NCI-H345 (cell line): Measurements from ENCODE around the gene CTIF.

Experiments
- DNase-seq: peaks from one replicate; lab custom pipeline; 2025; lab: John Stamatoyannopoulos, UW

CTIF gene

GRCh38 chr18:48575301-48575657 lies 36.4 kb downstream of the CTIF start:
- DNase-seq: no peak

GRCh38 chr18:48575658-48576456 lies 37.0 kb downstream of the CTIF start:
- DNase-seq: no peak

- DNase-seq: no peak
These were observed 37.6 kb downstream of the CTIF start for GRCh38 chr18:48576457-48576771.

DNA sequence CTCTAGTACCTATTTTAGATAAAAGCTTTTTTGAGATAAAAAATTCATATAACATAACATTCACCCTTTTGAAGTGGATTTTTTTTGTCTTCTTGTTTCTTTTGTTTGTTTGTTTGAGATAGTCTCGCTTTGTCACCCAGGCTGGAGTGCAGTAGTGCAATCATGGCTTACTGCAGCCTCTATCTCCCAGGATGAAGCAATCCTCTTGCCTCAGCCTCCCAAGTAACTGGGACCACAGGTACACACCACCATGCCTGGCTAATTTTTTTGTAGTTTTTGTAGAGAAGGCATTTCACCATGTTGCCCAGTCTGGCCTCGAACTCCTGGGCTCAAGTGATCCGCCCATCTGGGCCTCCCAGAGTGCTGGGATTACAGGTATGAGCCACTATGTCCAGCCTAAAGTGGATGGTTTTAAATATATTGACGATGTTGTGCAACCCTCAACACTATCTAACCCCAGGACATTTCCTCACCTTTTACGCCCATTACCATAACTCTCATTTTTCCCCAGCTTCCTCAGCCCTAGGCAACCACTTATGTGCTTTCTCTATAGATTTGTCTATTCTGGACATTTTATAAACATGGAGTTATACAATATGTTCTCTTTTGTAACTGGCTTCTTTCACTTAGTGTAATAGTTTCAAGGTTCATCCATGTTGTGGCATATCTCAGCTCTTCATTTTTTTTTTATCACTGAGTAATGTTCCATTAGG lies 38.8 kb downstream of the CTIF start:
- DNase-seq: no peak

- no peak for DNase-seq
These were observed 39.5 kb downstream of the CTIF start for GRCh38 chr18:48578289-48578688.

DNA sequence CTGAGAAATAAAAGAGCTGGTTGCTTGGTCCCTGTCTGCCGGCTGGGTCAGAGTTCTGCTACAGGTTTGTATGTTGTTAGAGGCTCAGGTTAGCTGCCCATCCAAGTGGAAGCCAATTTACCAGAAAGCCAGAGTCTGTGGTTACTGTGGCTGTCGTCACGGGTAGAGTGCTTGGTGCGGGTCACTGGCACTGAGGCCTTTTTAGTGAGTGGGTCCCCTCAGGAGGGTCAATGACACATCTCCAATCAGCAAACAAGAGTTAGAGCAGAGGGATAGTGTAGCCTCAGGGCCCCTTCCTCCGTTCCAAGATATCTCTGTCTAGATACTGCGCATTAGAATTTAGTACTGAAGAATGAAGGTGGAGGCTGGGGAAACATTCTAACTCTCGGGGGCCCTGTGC lies 41.2 kb downstream of the CTIF start:
- no peak for DNase-seq

- DNase-seq: no peak
These were observed 42.0 kb downstream of the CTIF start for GRCh38 chr18:48580782-48581181.

GRCh38 chr18:48581206-48581605 lies 42.4 kb downstream of the CTIF start:
- no peak for DNase-seq

DNA sequence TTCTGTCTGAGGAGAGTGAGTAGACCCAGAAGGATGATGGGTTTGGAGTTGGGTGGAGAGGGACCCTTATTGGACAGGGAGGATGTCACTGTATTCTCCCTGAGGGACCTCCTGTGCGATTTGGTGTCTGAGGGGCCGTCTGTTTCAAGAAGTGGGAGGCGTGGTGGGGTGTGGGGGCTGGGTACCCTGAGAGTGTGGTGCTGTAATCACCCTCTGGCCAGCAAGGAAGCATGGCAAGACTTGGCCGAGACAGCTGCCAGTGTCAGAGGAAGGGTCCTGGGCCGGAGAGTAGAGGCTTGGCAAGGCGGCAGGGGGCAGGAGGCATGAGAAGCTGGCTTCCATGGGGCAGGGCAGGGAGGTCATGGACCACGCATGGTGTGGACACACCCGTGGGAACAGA lies 43.1 kb downstream of the CTIF start:
- no peak for DNase-seq

DNA sequence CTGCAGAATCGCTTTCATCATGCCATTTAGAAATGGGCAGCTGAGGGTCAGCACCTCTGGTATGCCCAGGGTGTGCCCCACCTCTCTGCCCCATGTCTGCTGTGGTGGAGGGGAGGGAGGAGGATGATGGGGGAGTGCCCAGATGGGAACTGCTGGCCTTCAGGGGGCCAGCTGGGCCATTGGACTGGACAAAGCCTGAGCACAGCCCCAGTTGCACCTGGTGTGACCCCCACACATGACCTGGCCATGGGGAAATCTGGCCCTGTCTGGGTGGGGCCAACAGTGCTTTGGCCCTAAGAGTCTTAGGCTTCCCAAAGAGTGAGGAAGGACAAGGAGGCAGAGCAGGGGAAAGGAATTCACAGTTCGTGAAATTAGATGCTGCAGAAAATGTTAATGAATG lies 44.1 kb downstream of the CTIF start:
- DNase-seq: no peak

DNA sequence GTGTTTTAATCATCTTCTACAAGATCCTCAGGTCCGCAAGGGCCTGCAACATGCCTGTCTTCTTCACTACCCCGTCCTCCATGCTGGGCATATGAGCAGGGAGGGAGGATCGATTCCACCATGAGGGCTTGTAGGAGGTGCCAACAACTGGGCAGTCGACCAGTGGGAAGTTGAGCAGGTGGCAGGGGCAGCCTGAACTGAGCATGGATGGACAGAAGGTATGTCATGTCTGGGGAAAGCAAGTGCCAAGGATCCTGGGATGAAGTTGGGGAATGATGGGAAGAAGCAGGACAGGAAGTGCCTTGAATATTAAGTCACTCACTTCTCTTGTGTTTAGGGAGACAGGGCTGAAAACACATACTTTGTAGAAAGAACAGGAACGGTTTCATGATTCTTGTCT lies 44.7 kb downstream of the CTIF start:
- no peak for DNase-seq

GRCh38 chr18:48589797-48590519 lies 51.1 kb downstream of the CTIF start:
- DNase-seq: no peak

DNA sequence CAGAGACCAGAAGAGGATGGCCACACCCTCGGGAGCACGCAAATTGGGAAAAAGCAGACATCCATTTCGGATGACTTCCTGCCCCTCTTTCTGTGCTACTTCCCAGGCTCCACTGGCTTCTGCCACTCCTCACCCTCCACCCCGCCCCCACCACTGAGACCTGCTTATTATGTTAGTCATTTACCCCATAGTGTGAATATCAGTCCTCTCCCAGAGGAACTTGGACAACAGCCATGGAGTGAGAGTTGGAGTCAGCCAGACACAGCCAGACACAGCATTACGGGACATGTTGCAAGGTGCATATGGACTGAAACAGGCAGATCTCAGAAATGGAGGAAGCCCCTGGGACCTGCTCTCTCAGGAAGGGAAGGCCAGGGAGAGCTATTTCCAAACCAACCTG lies 51.8 kb downstream of the CTIF start:
- peak; percentile 9 for DNase-seq

DNA sequence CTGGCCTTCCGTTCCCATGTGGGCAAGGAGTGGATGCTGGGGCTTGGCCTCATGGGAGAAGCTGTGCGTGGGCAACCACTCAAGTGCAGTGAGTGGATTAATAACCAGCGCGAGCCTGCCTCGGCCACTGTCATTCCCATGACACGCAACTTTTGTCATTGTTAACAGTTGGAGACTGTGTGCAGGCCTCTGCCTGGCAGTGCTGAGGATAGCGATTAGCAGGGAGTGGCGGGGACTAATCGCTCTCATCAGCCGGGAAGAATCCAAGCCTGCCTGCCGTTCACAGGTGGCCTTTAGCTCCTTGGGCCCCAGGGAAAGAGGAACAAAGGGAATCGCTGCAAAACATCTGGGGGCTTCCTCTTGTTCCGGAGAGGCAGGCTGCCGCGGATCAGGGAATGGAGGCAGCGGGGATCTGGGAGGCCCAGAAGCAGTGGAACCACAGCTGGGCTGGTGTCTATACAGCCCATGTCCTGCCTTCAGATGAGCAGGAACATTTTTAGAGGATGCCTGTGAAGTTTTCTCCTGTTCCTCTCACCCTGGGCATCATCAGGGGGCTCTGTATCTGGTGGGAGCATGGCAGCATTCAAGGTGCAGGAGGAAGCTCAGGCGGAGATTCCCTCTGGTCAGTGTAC lies 53.8 kb downstream of the CTIF start:
- no peak for DNase-seq

DNA sequence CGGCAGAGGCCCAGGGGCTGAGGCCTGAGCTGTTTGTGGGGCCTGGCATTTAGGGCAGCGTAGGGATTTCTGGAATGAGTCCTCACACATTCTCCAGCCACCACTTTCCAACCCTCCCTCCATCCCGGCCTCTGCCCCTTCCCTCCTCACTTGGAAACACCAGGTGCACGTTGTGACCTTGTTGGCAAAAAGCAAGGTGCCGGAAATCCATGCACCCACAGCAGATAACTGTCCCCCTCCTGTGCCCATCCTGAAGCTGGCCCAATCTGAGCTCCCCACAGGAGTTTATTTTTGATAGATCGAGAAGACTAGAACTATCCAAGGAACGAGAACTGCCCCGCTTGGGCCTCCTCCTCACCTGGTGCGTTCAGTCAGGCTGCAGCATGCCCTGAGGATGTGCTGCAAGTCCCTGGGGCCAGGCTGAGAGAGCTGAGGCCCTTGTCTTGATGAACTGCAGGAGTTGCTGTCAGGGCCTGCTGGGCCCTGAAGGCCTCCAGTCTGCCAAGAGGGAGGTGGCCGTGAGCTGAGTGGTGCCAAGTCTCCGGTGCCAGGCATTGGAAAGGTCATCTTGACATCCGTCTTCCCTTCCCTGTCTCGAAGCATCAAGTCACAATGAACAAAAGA lies 55.8 kb downstream of the CTIF start:
- no peak for DNase-seq

DNA sequence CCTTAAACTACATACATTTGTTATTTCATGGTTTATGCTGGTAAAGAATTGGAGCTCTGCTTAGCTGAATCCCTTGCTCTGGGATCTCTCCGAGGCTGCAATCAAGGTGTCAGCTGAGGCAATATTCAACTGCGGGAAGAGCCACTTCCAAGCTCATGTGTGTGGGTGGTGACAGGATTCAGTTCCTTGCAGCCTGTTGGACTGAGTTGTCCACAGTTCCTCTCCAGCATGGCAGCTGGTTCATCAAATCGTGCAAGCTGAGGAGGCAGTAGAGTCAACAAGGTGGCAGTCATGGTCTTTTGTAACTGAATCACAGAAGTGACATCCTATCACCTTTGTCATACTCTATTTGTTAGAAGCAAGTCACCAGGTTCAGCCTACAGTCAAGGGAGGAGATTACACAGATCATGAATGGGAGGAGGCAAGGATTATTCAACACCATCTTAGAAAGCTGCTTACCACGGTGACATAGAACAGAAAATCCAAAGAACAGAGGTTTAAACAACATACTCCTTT lies 56.9 kb downstream of the CTIF start:
- no peak for DNase-seq

DNA sequence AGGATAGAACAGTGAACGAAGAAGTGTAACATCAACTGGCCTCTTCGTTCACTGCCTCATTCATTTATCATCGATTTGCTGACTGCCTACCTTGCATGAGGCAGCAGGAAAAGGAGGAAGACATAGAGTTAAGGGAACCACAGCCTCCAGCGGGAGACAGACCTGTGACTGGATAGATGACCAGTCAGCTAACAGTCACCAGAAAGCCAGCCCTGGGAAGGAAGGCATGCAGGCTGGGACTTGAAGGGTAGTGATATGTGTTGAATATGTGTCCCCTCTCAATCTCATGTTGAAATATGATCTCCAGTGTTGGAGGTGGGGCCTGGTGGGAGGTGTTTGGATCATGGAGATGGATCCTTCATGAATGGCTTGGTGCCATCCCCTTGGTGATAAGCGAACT lies 58.3 kb downstream of the CTIF start:
- DNase-seq: no peak

DNA sequence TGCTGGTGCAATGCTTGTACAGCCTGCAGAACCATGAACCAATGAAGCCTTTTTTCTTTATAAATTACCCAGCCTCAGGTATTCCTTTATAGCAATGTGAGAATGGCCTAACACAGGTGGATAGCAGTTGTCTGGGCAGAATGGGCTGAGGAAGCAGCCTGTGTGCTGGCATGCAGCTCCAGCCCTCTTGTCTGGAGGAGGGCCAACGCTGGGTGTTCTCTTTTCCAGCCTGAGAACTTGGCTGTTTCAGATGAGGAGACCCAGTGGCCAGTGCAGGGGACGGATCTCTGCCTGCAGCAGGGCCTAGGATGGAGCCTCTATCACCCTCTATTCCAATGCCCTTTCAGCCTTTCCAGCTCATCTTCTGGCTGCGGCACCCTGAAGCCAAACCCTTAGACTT lies 58.8 kb downstream of the CTIF start:
- DNase-seq: no peak

GRCh38 chr18:48599391-48599790 lies 60.6 kb downstream of the CTIF start:
- DNase-seq: no peak

GRCh38 chr18:48600046-48600445 lies 61.2 kb downstream of the CTIF start:
- DNase-seq: no peak

- no peak for DNase-seq
These were observed 61.7 kb downstream of the CTIF start for GRCh38 chr18:48600456-48601090.

DNA sequence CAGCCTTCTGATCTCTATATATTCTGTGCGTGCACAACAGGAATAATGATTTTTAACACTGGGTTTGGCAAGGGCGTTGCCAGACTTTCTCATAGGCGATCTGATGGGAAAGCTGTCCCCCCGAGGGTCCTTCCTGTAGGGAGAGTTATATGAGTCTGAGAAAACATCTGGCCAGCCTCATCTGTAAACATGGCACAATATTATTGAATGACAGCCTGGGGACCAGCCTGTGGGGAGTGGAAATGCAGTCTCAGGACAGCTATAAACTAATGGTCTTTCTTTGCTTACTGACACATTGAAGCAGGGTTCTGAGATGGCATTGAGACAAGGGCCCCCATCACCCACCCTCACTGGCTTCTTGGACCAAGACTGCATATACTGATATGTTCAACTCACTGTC lies 62.5 kb downstream of the CTIF start:
- no peak for DNase-seq
